ELR (cell line): ENCODE results near the gene SIRPB1.
"Not testable (repeated sequence)": the region's sequence is repeated elsewhere in the genome, so short reads cannot be mapped to it uniquely, and the experiment has no call there.

ENCODE experiments used
- DNase-seq: peaks from one replicate; pipeline ENCODE4 v3.0.0-alpha.2; 2015; ENCODE audit warnings: low read depth

Gene SIRPB1

DNA sequence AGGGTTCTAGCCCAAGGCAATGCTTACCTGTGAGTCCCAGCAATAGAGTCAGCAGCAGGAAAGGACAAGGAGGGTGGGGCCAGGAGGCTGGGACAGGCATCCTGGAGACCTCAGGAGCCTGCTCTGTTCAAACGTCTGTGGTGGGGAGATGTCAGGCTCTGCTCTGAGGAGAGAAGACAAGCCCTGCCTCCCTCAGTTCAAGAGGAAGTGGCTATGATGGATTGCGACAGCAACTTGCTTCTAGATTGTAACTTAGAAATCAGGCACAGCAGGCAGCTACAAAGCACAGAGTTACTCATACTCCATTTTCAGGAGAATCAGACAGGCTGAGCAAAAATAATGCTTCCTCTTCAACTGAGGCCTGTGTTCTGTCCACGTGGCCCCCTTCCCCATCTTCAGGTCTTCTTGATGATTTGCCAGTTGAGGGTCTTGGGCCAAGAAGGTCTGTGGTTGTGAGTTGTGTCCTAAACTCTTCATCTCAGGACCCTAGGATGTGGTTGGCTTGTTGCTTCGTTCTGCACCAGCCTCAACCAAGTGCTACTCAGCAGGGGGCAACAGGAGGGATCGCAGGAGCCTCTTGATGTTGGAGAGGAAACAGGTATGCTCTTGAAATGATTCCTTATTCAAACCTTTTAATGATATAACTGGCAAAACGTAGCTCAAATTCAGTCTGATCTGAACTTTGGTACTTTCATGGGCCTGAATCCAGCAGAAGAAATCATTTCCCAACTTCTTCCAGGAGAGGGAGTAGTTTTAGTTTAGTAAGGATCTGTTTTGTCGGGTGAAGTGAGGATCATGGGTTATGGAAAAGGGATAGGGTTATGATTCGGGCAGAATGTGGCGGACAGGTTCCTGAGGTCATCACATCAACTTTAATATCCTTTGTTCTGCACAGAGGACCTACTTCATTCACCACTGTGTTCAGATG lies 31.0 kb downstream of the SIRPB1 start:
- DNase-seq, result no peak

DNA sequence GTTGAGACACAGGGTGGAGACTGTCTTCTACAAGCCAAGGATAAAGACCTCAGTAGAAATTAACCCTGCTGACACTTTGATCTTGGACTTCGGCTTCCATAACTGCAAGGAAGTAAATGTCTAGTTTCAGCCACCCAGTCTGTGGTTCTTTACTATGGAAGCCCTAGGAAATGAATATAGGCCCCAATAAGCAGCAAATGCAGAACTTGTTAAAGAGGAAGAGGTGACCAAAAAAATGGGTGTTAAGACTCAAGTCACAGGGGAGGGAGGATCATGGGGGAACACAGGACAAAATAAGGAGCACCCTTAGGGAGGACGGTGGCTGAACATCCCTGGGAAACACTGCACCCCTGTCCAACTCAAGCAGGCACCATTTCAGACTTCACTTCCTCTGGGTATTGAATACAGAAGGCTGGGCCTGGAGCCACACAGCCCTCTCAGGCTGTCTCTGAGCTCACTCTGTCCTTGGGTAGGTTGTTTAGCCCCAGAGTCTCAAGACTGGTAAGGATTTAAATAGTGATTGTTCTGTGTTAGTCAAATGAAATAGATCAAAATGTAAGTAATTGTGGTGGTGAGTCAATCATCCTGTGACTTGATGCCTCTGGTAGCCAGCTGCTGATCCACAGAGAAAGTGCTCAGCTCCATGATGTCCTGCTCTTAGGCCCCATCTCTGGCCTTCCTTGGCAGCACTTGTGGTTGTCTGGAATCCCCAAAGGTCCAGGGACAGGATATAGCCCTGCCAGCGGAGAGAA lies 31.9 kb downstream of the SIRPB1 start:
- no peak for DNase-seq

DNA sequence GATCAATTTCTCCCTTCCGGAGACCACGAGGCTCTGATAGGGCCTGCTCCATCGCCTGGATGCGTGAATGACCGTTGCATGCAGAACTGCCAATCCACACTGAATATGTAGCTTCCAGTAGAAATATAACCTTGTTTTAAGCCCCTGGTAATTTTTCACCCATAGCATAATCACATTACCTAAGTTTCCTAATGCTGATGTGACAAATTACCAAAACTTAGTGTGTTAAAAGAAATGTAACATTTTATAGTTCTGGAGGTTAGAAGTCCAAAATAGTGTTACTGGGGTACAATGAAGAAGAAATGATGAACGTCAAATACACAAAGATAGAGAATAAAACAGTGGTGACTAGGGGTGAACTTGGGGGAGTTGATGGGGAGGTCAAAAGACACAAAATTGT lies 40.3 kb downstream of the SIRPB1 start:
- no peak for DNase-seq

DNA sequence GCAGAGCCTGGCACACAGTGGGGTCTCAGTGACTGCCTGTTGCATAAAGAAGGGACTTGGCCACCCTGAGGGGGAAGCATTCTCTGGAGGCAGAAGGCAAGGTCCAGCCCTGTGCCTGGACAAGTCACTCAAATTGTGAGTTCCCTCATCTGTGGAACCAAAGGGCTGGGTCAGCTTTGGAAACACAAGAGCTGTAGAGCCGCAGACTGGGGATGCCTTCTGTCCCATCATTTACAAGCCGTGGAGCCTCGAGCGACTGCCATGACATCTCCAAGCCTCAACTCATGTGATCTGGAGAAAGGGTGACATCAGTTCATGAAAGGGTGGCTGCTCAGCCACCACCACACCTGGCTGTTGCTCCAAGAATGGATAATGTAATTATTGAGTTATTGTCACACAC lies 41.9 kb downstream of the SIRPB1 start:
- no peak for DNase-seq

DNA sequence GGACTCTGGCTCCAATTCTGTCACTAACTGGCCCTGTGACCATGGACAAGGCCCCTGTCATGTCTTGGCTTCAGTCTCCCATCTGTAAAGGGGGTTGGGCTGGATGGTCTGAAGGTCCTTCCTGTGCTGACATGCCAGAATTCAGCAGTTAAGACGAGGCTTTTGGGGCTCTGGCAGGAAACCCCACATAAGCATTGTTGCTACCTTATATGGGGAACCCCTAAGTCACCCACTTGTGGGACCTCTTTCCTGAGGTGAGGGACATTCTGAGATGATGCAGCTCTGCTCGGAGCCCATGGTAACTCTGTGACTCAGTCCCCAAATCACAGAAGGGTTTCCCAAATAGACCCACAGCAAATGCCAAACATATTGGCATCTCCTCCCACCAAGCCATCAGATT lies 42.5 kb downstream of the SIRPB1 start:
- not testable (repeated sequence) for DNase-seq

DNA sequence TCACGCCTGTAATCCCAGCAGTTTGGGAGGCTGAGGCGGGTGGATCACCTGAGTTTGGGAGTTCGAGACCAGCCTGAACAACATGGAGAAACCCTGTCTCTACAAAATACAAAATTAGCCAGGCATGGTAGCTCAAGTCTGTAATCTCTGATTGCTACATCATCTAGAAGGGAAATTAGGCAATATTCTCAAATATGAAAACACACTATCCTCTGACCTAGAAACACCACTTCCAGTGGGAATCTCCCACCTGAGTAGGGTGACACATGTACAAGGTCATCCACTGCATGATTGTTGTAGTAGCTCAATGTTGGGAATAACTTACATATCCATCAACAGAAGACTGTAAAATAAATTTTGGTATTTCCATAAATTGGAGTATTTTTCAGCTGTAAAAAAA lies 43.2 kb downstream of the SIRPB1 start:
- DNase-seq, result no peak

DNA sequence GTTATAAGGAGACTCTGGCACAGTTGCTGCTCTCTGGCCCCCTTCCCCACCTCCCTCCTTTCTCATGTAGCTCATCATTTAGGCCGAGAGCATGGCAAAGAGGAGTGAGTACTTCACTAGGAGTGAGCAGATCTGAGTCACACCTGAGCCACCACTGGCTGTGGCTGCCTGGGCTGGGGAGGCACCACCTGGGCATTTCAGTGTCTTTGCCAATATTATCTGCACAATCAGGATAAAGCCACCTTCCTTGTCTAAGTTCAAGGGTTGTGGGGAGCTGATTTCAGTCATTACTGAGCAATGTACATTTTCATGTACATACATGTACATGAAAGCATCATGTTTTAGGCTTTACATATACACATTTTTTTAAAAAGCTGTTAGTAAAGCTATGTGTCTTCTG lies 43.8 kb downstream of the SIRPB1 start:
- not testable (repeated sequence) for DNase-seq

DNA sequence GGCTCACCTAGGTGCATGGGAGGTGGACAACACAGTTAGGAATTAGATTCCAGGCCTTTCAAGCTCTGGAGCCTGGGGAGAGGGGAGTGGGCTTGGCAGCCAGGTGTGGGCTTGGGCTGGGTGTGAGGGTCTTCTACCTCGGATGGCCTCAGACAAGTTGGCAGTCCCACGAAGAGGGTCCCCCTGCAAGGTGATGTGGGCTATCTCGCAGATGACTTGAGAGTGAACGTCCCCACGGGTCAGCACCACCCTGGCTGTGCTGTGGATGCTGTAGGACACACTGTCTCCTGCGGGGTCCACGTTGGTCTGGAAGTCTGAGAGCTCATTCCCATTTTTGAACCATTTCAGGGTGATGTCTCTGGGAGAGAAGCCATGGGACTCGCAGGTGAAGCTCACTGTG lies 48.2 kb downstream of the SIRPB1 start:
- not testable (repeated sequence) for DNase-seq
